GM19351 (cell line): Measurements from ENCODE around the gene PPP4R4.

Source experiments
- ATAC-seq: cut with Tn5 transposase; IDR thresholded peaks from one replicate; pipeline ENCODE4 v1.9.1; 2021; ENCODE audit warnings: mild to moderate bottlenecking, moderate library complexity; ENCODE audit not compliant: unreplicated experiment

The PPP4R4 gene

GRCh38 chr14:94173885-94174603 is at the start of gene PPP4R4:
PPP4R4 (plus strand) TSS chr14:94174322; CDS start chr14:94174466, 144 bp downstream.
- ATAC-seq, result peak; percentile 75

GRCh38 chr14:94124582-94125377 is 49.3 kb upstream of the PPP4R4 start:
- ATAC-seq, result no peak

- ATAC-seq, result no peak
Observed at GRCh38 chr14:94125659-94126418, 48.3 kb upstream of the PPP4R4 start.

GRCh38 chr14:94126419-94126677 is 47.8 kb upstream of the PPP4R4 start:
- ATAC-seq, result no peak

GRCh38 chr14:94126800-94127199 is 47.3 kb upstream of the PPP4R4 start:
- ATAC-seq, result no peak

- ATAC-seq, result no peak
Observed at GRCh38 chr14:94127330-94127729, 46.8 kb upstream of the PPP4R4 start.

- no peak for ATAC-seq
Observed at GRCh38 chr14:94128216-94128839, 45.8 kb upstream of the PPP4R4 start.

- ATAC-seq, result peak; percentile 95
Observed at GRCh38 chr14:94129111-94129757, 44.9 kb upstream of the PPP4R4 start, which contains the start of gene IFI27L2. IFI27L2 (minus strand) TSS chr14:94129604; CDS start chr14:94129564, 40 bp downstream.

GRCh38 chr14:94129758-94130414 is 44.2 kb upstream of the PPP4R4 start:
- ATAC-seq, result no peak

GRCh38 chr14:94132285-94132887 is 41.7 kb upstream of the PPP4R4 start:
- ATAC-seq, result peak; percentile 35

GRCh38 chr14:94135476-94135875 is 38.6 kb upstream of the PPP4R4 start:
- ATAC-seq, result no peak

GRCh38 chr14:94136575-94137331 is 37.4 kb upstream of the PPP4R4 start:
- peak; percentile 88 for ATAC-seq

GRCh38 chr14:94138251-94138650 is 35.9 kb upstream of the PPP4R4 start:
- no peak for ATAC-seq

GRCh38 chr14:94139006-94139405 is 35.1 kb upstream of the PPP4R4 start:
- no peak for ATAC-seq

- ATAC-seq, result no peak
Observed at GRCh38 chr14:94139421-94139820, 34.7 kb upstream of the PPP4R4 start.

- ATAC-seq, result no peak
Observed at GRCh38 chr14:94142247-94142646, 31.9 kb upstream of the PPP4R4 start.

GRCh38 chr14:94142836-94143235 is 31.3 kb upstream of the PPP4R4 start:
- no peak for ATAC-seq

GRCh38 chr14:94143239-94143638 is 30.9 kb upstream of the PPP4R4 start:
- ATAC-seq, result peak; percentile 61

- ATAC-seq, result no peak
Observed at GRCh38 chr14:94143711-94144110, 30.4 kb upstream of the PPP4R4 start.
